MCF 10A (cell line): ENCODE results near the gene TPM1. TPM values are rescaled to one million over a fixed set of nuclear protein-coding genes. Genes with fewer than 3 reads are reported as not detected.

Source experiments
- BruUV-seq: library from RNA; stranded (reverse); fragments of 400-500 nt; replicated peaks from 2 replicates; lab custom pipeline; 2021; lab: Mats Ljungman, UMichigan
- CTCF ChIA-PET: fragments of 300-600 bp; sonication (Branson Sonifier 250); formaldehyde crosslinking; extraction: SDS; loops from one replicate; lab custom pipeline; 2021; ENCODE audit warnings: antibody characterized with exemption, inconsistent platforms; lab: Yijun Ruan, JAX
- POLR2A ChIA-PET: fragments of 300-600, 350-650 bp; sonication (Branson Sonifier 250); formaldehyde crosslinking; extraction: SDS; loops from one replicate; lab custom pipeline; 2020; ENCODE audit warnings: antibody characterized with exemption, inconsistent platforms; lab: Yijun Ruan, JAX
- DNase-seq: peaks from one replicate; pipeline ENCODE4 v3.0.0-alpha.2; 2018; ENCODE audit not compliant: unreplicated experiment
- H3K27ac Mint-ChIP-seq: one replicate; pipeline ENCODE4 v1.8.0; 2022; ENCODE audit warnings: mild to moderate bottlenecking, low read depth, mixed read lengths; ENCODE audit not compliant: unreplicated experiment
- H3K27me3 Mint-ChIP-seq: one replicate; pipeline ENCODE4 v1.8.0; 2022; ENCODE audit warnings: mixed read lengths; ENCODE audit not compliant: insufficient read depth, unreplicated experiment
- H3K36me3 Mint-ChIP-seq: one replicate; pipeline ENCODE4 v1.8.0; 2022; ENCODE audit warnings: mild to moderate bottlenecking, moderate library complexity, mixed read lengths; ENCODE audit not compliant: insufficient read depth, unreplicated experiment
- H3K4me1 Mint-ChIP-seq: one replicate; pipeline ENCODE4 v1.8.0; 2022; ENCODE audit warnings: mixed read lengths; ENCODE audit not compliant: insufficient read depth, unreplicated experiment
- H3K4me3 Mint-ChIP-seq: one replicate; pipeline ENCODE4 v1.8.0; 2022; ENCODE audit warnings: mild to moderate bottlenecking, moderate library complexity, mixed read lengths; ENCODE audit not compliant: unreplicated experiment
- H3K9me3 Mint-ChIP-seq: one replicate; pipeline ENCODE4 v1.8.0; 2022; ENCODE audit warnings: mixed read lengths; ENCODE audit not compliant: unreplicated experiment
- CTCF ChIP-seq: fragments of 200-600 bp; IDR thresholded peaks from one replicate; pipeline ENCODE4 v1.8.0; 2022; ENCODE audit warnings: antibody characterized with exemption, mild to moderate bottlenecking; ENCODE audit not compliant: unreplicated experiment
- intact Hi-C: fragments of 100-400 bp; cut with micrococcal nuclease; formaldehyde crosslinking; loops from 2 replicates; pipeline ENCODE4 v1.14.1; 2022
- total RNA-seq: library from RNA; stranded (reverse); gene quantifications from 2 replicates; pipeline ENCODE4 v1.2.3, GENCODE V29; 2022

TPM1 gene
- total RNA-seq, 1 experiment from 2014 or later, result 67.8 TPM

- CTCF ChIA-PET, result interaction anchor here (1.7 kb wide), 1 partner anchor 9 kb away, joined by 6 read pairs; no protein-coding TSS in a partner anchor
Observed at GRCh38 chr15:63084806-63085205, 42.3 kb downstream of the TPM1 start.

GRCh38 chr15:63085289-63085688 is 42.7 kb downstream of the TPM1 start:
- POLR2A ChIA-PET, result interaction anchor here (0.6 to 1.0 kb wide), 2 partner anchors 16 to 114 kb away, joined by 3 read pairs; no protein-coding TSS in a partner anchor
- CTCF ChIA-PET, result interaction anchor here (0.7 to 1.7 kb wide), 2 partner anchors 10 to 1655 kb away, joined by 3 to 5 read pairs; no protein-coding TSS in a partner anchor
- no peak for TF ChIP-seq CTCF
- no peak for DNase-seq
- Mint-ChIP-seq H3K9me3 (no peaks in the 10 kb centered on the region), H3K36me3 (no peaks in the 10 kb centered on the region), H3K4me3 (no peak overlapping the region), H3K27me3 (no peaks in the 10 kb centered on the region), H3K4me1 (peaks cover under 1% of the 10 kb centered on the region), H3K27ac (no peak overlapping the region)
- no TSS peak for BruUV-seq
- intact Hi-C loops, result no loop called here

More at GRCh38 chr15:63084806-63085205, 42.3 kb downstream of the TPM1 start:
- Mint-ChIP-seq H3K4me3 (no peak overlapping the region), H3K9me3 (no peaks in the 10 kb centered on the region), H3K27ac (no peak overlapping the region), H3K4me1 (peaks cover 5% of the 10 kb centered on the region), H3K36me3 (no peaks in the 10 kb centered on the region), H3K27me3 (no peaks in the 10 kb centered on the region)
- no TSS peak for BruUV-seq
- POLR2A ChIA-PET, result interaction anchor here (1.0 kb wide), 1 partner anchor 15 kb away, joined by 3 read pairs; no protein-coding TSS in a partner anchor
- no peak for TF ChIP-seq CTCF
- DNase-seq, result no peak
- intact Hi-C loops, result no loop called here

GRCh38 chr15:63086271-63086670 is 43.7 kb downstream of the TPM1 start:
- no peaks in the 10 kb centered on the region for H3K36me3 Mint-ChIP-seq
- H3K9me3 Mint-ChIP-seq, result no peaks in the 10 kb centered on the region
- no peak for DNase-seq
- POLR2A ChIA-PET, result interaction anchor here (1.0 kb wide), 1 partner anchor 39 kb away, joined by 3 read pairs; no protein-coding TSS in a partner anchor
- no peak overlapping the region for H3K27ac Mint-ChIP-seq
- BruUV-seq, result no TSS peak
- intact Hi-C loops, result no loop called here
- no peak for TF ChIP-seq CTCF
- no peak overlapping the region for H3K4me3 Mint-ChIP-seq
- H3K27me3 Mint-ChIP-seq, result no peaks in the 10 kb centered on the region
- CTCF ChIA-PET, result interaction anchor here (0.7 to 1.7 kb wide), 4 partner anchors 9 to 1656 kb away, joined by 3 to 5 read pairs (median 3); no protein-coding TSS in a partner anchor
- no peaks in the 10 kb centered on the region for H3K4me1 Mint-ChIP-seq

- intact Hi-C loops, result no loop called here
- no peak overlapping the region for H3K4me3 Mint-ChIP-seq
- no peaks in the 10 kb centered on the region for H3K9me3 Mint-ChIP-seq
- ChIA-PET POLR2A (interaction anchor here (0.7 to 1.0 kb wide), 2 partner anchors 37 to 40 kb away, joined by 3 read pairs; no protein-coding TSS in a partner anchor), CTCF (interaction anchor here (0.6 to 1.7 kb wide), 4 partner anchors 8 to 305 kb away, joined by 3 to 5 read pairs (median 4); no protein-coding TSS in a partner anchor)
- H3K4me1 Mint-ChIP-seq, result no peaks in the 10 kb centered on the region
- no peaks in the 10 kb centered on the region for H3K27me3 Mint-ChIP-seq
- no TSS peak for BruUV-seq
- no peak overlapping the region for H3K27ac Mint-ChIP-seq
- no peak for DNase-seq
- no peaks in the 10 kb centered on the region for H3K36me3 Mint-ChIP-seq
- TF ChIP-seq CTCF, result no peak
Observed at GRCh38 chr15:63086947-63087346, 44.4 kb downstream of the TPM1 start.
